Measurements from ENCODE around the gene HBQ1.
"Not testable (repeated sequence)": the region's sequence is repeated elsewhere in the genome, so short reads cannot be mapped to it uniquely, and the experiment has no call there.

The HBQ1 gene

GRCh38 chr16:160691-161190, 19.5 kb upstream of the HBQ1 start:
- DNase-seq (ENCODE audit: low spot score) = no peak

- DNase-seq (ENCODE audit: low spot score) = no peak
Measured at GRCh38 chr16:162271-162991, 17.8 kb upstream of the HBQ1 start.

GRCh38 chr16:163139-163538, 17.1 kb upstream of the HBQ1 start:
- DNase-seq (ENCODE audit: low spot score) = not testable (repeated sequence)

GRCh38 chr16:163696-164095, 16.6 kb upstream of the HBQ1 start:
- DNase-seq (ENCODE audit: low spot score) = not testable (repeated sequence)

GRCh38 chr16:164134-164823, 16.0 kb upstream of the HBQ1 start:
- not testable (repeated sequence) for DNase-seq (ENCODE audit: low spot score)

GRCh38 chr16:164827-165538, 15.3 kb upstream of the HBQ1 start:
- DNase-seq (ENCODE audit: low spot score) = no peak

- no peak for DNase-seq (ENCODE audit: low spot score)
Measured at GRCh38 chr16:165539-166374, 14.5 kb upstream of the HBQ1 start, which contains the start of gene HBM. HBM (plus strand) TSS chr16:165978; CDS start chr16:165998, 20 bp downstream.

GRCh38 chr16:166375-167121, 13.7 kb upstream of the HBQ1 start:
- no peak for DNase-seq (ENCODE audit: low spot score)

- no peak for DNase-seq (ENCODE audit: low spot score)
Measured at GRCh38 chr16:167122-167690, 13.1 kb upstream of the HBQ1 start.

GRCh38 chr16:168424-168823, 11.8 kb upstream of the HBQ1 start:
- no peak for DNase-seq (ENCODE audit: low spot score)

- DNase-seq (ENCODE audit: low spot score) = no peak
Measured at GRCh38 chr16:169014-169413, 11.2 kb upstream of the HBQ1 start.

GRCh38 chr16:170088-170507, 10.2 kb upstream of the HBQ1 start:
- not testable (repeated sequence) for DNase-seq (ENCODE audit: low spot score)

GRCh38 chr16:170788-171187, 9.5 kb upstream of the HBQ1 start:
- DNase-seq (ENCODE audit: low spot score) = no peak

GRCh38 chr16:172374-172941, 7.8 kb upstream of the HBQ1 start, which contains the start of gene HBA2:
HBA2 (plus strand) TSS chr16:172876; CDS start chr16:172913, 37 bp downstream.
- not testable (repeated sequence) for DNase-seq (ENCODE audit: low spot score)

GRCh38 chr16:173211-173854, 6.9 kb upstream of the HBQ1 start:
- not testable (repeated sequence) for DNase-seq (ENCODE audit: low spot score)

GRCh38 chr16:173928-174769, 6.1 kb upstream of the HBQ1 start:
- DNase-seq (ENCODE audit: low spot score) = not testable (repeated sequence)

GRCh38 chr16:175011-175949, 5.0 kb upstream of the HBQ1 start:
- DNase-seq (ENCODE audit: low spot score) = no peak

- not testable (repeated sequence) for DNase-seq (ENCODE audit: low spot score)
Measured at GRCh38 chr16:176006-176405, 4.3 kb upstream of the HBQ1 start.

Data from HuH-7 (cell line).